SH-SY5Y (cell line): ENCODE results near the gene CTIF.

ENCODE experiments used
- GATA2 ChIP-seq: IDR thresholded peaks from 2 replicates; pipeline ENCODE4 v1.6.1; 2011; ENCODE audit warnings: mild to moderate bottlenecking, low read depth, low read length
- GATA3 ChIP-seq: IDR thresholded peaks from 2 replicates; pipeline ENCODE4 v1.6.1; 2011; ENCODE audit warnings: low read depth, mild to moderate bottlenecking, low read length, moderate library complexity

CTIF gene

GRCh38 chr18:48573632-48574283 is 34.9 kb downstream of the CTIF start:
- TF ChIP-seq GATA3 (no peak), GATA2 (no peak)

- no peak for TF ChIP-seq GATA2
- TF ChIP-seq GATA3: no peak
Observed at GRCh38 chr18:48574667-48575300, 36.0 kb downstream of the CTIF start.

GRCh38 chr18:48575301-48575657 is 36.4 kb downstream of the CTIF start:
- no peak for TF ChIP-seq GATA3
- TF ChIP-seq GATA2: no peak

DNA sequence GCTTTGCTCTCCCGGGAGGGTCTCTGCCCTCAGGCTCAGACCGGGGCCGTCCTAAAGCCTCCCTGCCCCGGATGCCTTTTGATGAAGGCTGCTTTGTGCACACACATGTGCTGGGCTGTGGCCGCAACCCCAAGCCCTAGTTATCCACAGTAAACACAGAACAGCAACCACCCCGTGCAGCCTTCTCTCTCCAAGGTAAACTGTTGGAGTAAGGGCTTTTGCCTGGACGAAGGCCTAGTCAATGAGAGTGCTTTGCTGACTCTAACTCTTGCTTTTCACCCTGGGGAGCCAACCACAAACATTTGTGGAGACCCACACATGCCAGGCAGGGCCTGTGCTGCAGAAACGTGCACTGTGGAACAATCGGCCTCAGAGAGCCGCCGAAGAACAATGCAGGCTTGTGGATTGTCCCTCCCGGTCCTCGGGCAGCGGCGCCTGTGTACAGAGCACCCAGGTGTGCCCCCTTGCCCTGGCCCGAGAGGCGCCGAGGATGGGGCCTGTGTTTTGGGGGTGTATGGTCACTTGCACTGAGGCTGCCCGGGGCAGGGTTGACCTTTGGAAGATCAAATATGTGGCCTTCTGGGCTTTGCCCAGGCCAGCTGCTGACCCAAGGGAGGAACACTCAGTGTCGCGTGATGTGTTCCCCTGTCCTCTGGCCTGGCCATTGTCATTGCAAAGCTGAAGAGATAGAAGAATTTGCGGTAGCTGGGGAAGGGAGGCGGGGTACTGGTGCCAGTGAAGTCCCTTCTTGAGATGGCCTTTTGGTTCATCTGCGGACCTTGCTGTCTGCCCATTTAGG is 37.0 kb downstream of the CTIF start:
- TF ChIP-seq GATA3 (no peak), GATA2 (no peak)

GRCh38 chr18:48576457-48576771 is 37.6 kb downstream of the CTIF start:
- TF ChIP-seq GATA3 (no peak), GATA2 (no peak)

DNA sequence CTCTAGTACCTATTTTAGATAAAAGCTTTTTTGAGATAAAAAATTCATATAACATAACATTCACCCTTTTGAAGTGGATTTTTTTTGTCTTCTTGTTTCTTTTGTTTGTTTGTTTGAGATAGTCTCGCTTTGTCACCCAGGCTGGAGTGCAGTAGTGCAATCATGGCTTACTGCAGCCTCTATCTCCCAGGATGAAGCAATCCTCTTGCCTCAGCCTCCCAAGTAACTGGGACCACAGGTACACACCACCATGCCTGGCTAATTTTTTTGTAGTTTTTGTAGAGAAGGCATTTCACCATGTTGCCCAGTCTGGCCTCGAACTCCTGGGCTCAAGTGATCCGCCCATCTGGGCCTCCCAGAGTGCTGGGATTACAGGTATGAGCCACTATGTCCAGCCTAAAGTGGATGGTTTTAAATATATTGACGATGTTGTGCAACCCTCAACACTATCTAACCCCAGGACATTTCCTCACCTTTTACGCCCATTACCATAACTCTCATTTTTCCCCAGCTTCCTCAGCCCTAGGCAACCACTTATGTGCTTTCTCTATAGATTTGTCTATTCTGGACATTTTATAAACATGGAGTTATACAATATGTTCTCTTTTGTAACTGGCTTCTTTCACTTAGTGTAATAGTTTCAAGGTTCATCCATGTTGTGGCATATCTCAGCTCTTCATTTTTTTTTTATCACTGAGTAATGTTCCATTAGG is 38.8 kb downstream of the CTIF start:
- TF ChIP-seq GATA2: no peak
- TF ChIP-seq GATA3: no peak

GRCh38 chr18:48578289-48578688 is 39.5 kb downstream of the CTIF start:
- TF ChIP-seq GATA2 (no peak), GATA3 (no peak)

- no peak for TF ChIP-seq GATA2
- TF ChIP-seq GATA3: no peak
Observed at GRCh38 chr18:48580066-48580465, 41.2 kb downstream of the CTIF start.

- TF ChIP-seq GATA2: no peak
- TF ChIP-seq GATA3: no peak
Observed at GRCh38 chr18:48580782-48581181, 42.0 kb downstream of the CTIF start.

DNA sequence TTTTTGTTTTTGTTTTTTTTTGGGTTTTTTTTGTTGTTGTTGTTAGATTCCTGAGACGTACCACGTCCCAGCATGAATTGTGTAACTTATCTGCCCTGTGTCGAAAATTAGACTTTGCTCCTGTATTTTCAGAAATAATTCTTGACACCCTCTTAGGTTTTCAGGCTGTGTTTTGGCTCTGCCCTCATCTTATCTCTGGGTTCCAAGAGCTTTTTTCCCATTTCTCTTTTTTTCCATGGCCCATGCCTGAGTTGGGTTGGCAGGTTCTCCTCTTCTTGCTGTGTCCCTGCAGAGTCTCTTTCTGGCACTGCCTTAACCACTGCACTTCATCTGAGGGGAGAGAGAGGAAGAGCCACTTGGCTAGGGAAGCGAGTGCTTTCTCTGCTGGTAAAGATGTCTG is 42.4 kb downstream of the CTIF start:
- TF ChIP-seq GATA3 (no peak), GATA2 (no peak)

DNA sequence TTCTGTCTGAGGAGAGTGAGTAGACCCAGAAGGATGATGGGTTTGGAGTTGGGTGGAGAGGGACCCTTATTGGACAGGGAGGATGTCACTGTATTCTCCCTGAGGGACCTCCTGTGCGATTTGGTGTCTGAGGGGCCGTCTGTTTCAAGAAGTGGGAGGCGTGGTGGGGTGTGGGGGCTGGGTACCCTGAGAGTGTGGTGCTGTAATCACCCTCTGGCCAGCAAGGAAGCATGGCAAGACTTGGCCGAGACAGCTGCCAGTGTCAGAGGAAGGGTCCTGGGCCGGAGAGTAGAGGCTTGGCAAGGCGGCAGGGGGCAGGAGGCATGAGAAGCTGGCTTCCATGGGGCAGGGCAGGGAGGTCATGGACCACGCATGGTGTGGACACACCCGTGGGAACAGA is 43.1 kb downstream of the CTIF start:
- TF ChIP-seq GATA3 (no peak), GATA2 (no peak)

GRCh38 chr18:48582946-48583345 is 44.1 kb downstream of the CTIF start:
- TF ChIP-seq GATA3: no peak
- no peak for TF ChIP-seq GATA2

DNA sequence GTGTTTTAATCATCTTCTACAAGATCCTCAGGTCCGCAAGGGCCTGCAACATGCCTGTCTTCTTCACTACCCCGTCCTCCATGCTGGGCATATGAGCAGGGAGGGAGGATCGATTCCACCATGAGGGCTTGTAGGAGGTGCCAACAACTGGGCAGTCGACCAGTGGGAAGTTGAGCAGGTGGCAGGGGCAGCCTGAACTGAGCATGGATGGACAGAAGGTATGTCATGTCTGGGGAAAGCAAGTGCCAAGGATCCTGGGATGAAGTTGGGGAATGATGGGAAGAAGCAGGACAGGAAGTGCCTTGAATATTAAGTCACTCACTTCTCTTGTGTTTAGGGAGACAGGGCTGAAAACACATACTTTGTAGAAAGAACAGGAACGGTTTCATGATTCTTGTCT is 44.7 kb downstream of the CTIF start:
- TF ChIP-seq GATA2 (no peak), GATA3 (no peak)

DNA sequence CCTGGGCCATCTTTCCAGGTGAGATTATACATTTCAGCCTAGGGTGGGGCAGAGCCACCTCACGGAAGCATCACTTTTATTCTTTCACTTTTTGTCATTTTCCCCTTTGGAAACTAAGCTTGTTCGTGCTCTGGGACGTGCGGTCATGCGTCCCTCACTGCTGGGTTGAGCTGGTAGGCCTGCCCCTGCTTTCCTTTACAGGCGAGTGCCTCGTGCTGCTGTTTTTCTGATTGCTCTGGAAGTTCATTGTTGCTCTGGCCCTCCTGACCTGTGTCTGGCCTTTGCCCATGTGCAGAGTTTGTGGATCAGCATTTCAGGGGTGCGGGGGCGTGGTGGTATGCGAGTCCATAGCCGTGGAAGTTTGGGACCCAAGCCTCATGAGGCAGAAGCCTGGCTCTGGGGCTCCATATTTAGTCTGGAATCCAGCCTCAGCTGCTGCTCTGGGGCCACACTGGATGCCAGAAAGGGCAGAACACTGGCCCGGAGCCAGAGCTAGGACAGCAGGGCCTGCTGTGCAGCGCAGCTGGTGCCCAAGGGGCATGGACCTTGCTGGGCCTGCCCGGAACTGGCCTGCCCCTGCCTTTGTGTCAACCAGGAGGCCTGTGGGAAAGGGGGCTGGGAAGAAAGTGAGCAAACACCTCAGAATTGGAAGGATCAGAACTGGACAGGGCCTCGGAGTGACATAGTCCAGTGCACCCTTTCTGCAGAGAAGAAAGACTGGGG is 51.1 kb downstream of the CTIF start:
- TF ChIP-seq GATA2: no peak
- no peak for TF ChIP-seq GATA3

- TF ChIP-seq GATA3: no peak
- no peak for TF ChIP-seq GATA2
Observed at GRCh38 chr18:48590678-48591077, 51.8 kb downstream of the CTIF start.
